HepG2 (cell line): ENCODE results near the gene MAP3K4. TPM values are rescaled to one million over a fixed set of nuclear protein-coding genes. Genes with fewer than 3 reads are reported as not detected.
A peak's percentile ranks its signal among the peaks of the same experiment; 100 is the strongest.

Experiments used
- ATAC-seq: fragments of 200-7000 bp; cut with Tn5 transposase; 3 replicates; pipeline ENCODE4 v1.9.1; 2020; ENCODE audit warnings: mild to moderate bottlenecking, moderate library complexity
- BruUV-seq: library from RNA; stranded (reverse); fragments of 400-500 nt; replicated peaks from 2 replicates; lab custom pipeline; 2021; lab: Mats Ljungman, UMichigan
- CTCF ChIA-PET: fragments of 300-600 bp; formaldehyde crosslinking; extraction: SDS; loops from one replicate; lab custom pipeline; 2021; ENCODE audit warnings: low total read pairs, inconsistent platforms, low intra/inter-chr PET ratio; lab: Yijun Ruan, JAX
- POLR2A ChIA-PET: fragments of 350-600 bp; sonication (Branson Sonifier 250); formaldehyde crosslinking; loops from one replicate; lab custom pipeline; 2020; ENCODE audit warnings: antibody characterized with exemption, inconsistent platforms; lab: Yijun Ruan, JAX
- DNase-seq: peaks from one replicate; pipeline ENCODE4 v3.0.0-alpha.2; 2015; ENCODE audit warnings: low spot score
- FAIRE-seq: peaks from 3 replicates; lab custom pipeline; 2011; peaks lifted over from hg19 to GRCh38; lab: Jason Lieb, UNC
- H2AFZ ChIP-seq: one replicate; pipeline ENCODE4 v1.6.1; 2011; ENCODE audit warnings: low read length, inconsistent platforms
- H3K27ac ChIP-seq: fragments of 300-600 bp; 3 replicates; pipeline ENCODE4 v1.8.0; 2011; ENCODE audit warnings: mixed run types, mild to moderate bottlenecking, mixed read lengths, low read length, inconsistent platforms; ENCODE audit not compliant: insufficient read depth; ENCODE audit errors: extremely low read length
- H3K27me3 ChIP-seq, 2 experiments: fragments of 200-600 bp in 1 of 2; 2 replicates in 1 of 2; 3 replicates in 1 of 2; pipeline versions ENCODE4 v1.6.0 to v1.8.0; 2011; ENCODE audit warnings: low read length in 2 of 2, mild to moderate bottlenecking in 2 of 2, moderate library complexity in 2 of 2, inconsistent platforms in 1 of 2; ENCODE audit not compliant: insufficient read depth in 2 of 2, control insufficient read depth in 1 of 2
- H3K36me3 ChIP-seq, 2 experiments: fragments of 200-600 bp in 1 of 2; replicated peaks in 1 of 2; 2 replicates in 1 of 2; 3 replicates in 1 of 2; pipeline versions ENCODE4 v1.5.1 to v1.8.0; 2011; ENCODE audit warnings: low read length in 2 of 2, inconsistent platforms in 1 of 2; ENCODE audit not compliant: insufficient read depth in 2 of 2, control insufficient read depth in 1 of 2
- H3K4me1 ChIP-seq: 2 replicates; pipeline ENCODE4 v1.5.1; 2012; ENCODE audit warnings: low read length, inconsistent platforms; ENCODE audit not compliant: insufficient read depth
- H3K4me2 ChIP-seq: 2 replicates; pipeline ENCODE4 v1.6.0; 2011; ENCODE audit warnings: low read depth, low read length, inconsistent platforms
- H3K4me3 ChIP-seq, 3 experiments: fragments of 200-600 bp in 1 of 3; sonication (generic), shearing (Covaris generic) in 1 of 3; replicated peaks in 1 of 3; 2 replicates each; pipeline ENCODE4 v1.5.1; 2011 to 2016; ENCODE audit warnings: low read length in 3 of 3, inconsistent platforms in 2 of 3, low read depth in 2 of 3, mild to moderate bottlenecking in 2 of 3, control low read depth in 1 of 3, mixed read lengths in 1 of 3; ENCODE audit not compliant: insufficient read depth in 1 of 3
- H3K79me2 ChIP-seq: one replicate; pipeline ENCODE4 v1.6.1; 2011; ENCODE audit warnings: low read length, inconsistent platforms; ENCODE audit not compliant: insufficient read depth
- H3K9ac ChIP-seq: 2 replicates; pipeline ENCODE4 v1.6.0; 2011; ENCODE audit warnings: mild to moderate bottlenecking, low read depth, low read length, inconsistent platforms; ENCODE audit not compliant: insufficient read depth
- H3K9me3 ChIP-seq: 2 replicates; pipeline ENCODE4 v1.5.1; 2012; ENCODE audit warnings: mild to moderate bottlenecking, low read length
- H4K20me1 ChIP-seq: 2 replicates; pipeline ENCODE4 v1.6.0; 2011; ENCODE audit warnings: inconsistent platforms, mild to moderate bottlenecking, low read length, moderate library complexity; ENCODE audit not compliant: insufficient read depth
- ARID3A ChIP-seq: IDR thresholded peaks from 2 replicates; pipeline ENCODE4 v1.6.1; 2012; ENCODE audit warnings: low read depth, low read length, improper control_type of control experiment
- CEBPB ChIP-seq: IDR thresholded peaks from 2 replicates; pipeline ENCODE4 v1.6.1; 2011; ENCODE audit warnings: low read depth, low read length, improper control_type of control experiment, borderline replicate concordance
- CSRNP2 ChIP-seq: sonication (generic); formaldehyde crosslinking; conservative IDR thresholded peaks from 2 replicates; pipeline ENCODE4 v1.8.0; 2022; ENCODE audit warnings: low read depth, missing genetic modification reagents
- HOXA9 ChIP-seq: sonication (generic); formaldehyde crosslinking; IDR thresholded peaks from 2 replicates; pipeline ENCODE4 v1.8.1; 2022; ENCODE audit warnings: missing genetic modification reagents, mild to moderate bottlenecking, moderate library complexity, borderline replicate concordance
- ZNF263 ChIP-seq: sonication (generic); formaldehyde crosslinking; IDR thresholded peaks from 2 replicates; pipeline ENCODE4 v1.4.0; 2020; ENCODE audit warnings: missing genetic modification reagents
- ZNF607 ChIP-seq: sonication (generic); formaldehyde crosslinking; IDR thresholded peaks from 2 replicates; pipeline ENCODE4 v1.5.1; 2020; ENCODE audit warnings: missing genetic modification reagents, mild to moderate bottlenecking, borderline replicate concordance
- ZSCAN9 ChIP-seq: IDR thresholded peaks from 2 replicates; pipeline ENCODE4 v1.6.1; 2016; ENCODE audit warnings: borderline replicate concordance
- WGBS: methylation state at CpG from one replicate; pipeline ENCODE4 v1.1.6; 2017; ENCODE audit warnings: low lambda C conversion rate; 5-methylcytosine and 5-hydroxymethylcytosine counted together
- in situ Hi-C: cut with HindIII; loops from 2 replicates; pipeline ENCODE4 v1.10.0; 2017; ENCODE audit warnings: low pct_unique_long_range_greater_than_20kb; ENCODE audit not compliant: extremely low pct_ligation_motif_present
- intact Hi-C: fragments of 100-400 bp; cut with micrococcal nuclease; formaldehyde crosslinking; loops from one replicate; pipeline ENCODE4 v1.10.0; 2022; ENCODE audit not compliant: unreplicated experiment
- polyA plus RNA-seq, 8 experiments: library from polyadenylated mRNA; depleted of rRNA in 3 of 8; stranded (reverse) in 7 of 8; unstranded in 1 of 8; fragments of >200 nt; fragmentation: Illumina TruSeq in 4 of 8; extraction: Trizol in 4 of 8; gene quantifications; 2 replicates each; pipeline versions ENCODE4 v1.2.1 to v1.2.3, GENCODE V29; 2011 to 2016; ENCODE audit warnings: low read depth in 4 of 8, missing spikeins in 1 of 8, mixed read lengths in 1 of 8; ENCODE audit not compliant: insufficient read depth in 1 of 8
- total RNA-seq, 5 experiments: library from RNA; depleted of rRNA; stranded (reverse); fragments of >200 nt; fragmentation: Illumina TruSeq; extraction: Trizol; gene quantifications; 2 replicates each; pipeline ENCODE4 v1.2.3, GENCODE V29; 2016; ENCODE audit warnings: low read depth in 1 of 5

The MAP3K4 gene
- total and polyA plus RNA-seq, 2 of the 13 experiments (the other 11 are each of a cell fraction or from before 2014, with no cell fraction given), result 12.9 to 33.6 TPM

- no peak for TF ChIP-seq CSRNP2
- TF ChIP-seq HOXA9 (CRISPR knock-in tag), result no peak
- no peak for TF ChIP-seq ZNF263 (CRISPR knock-in tag)
- no peak for TF ChIP-seq ZNF607 (CRISPR knock-in tag)
These were observed 18.4 kb downstream of the MAP3K4 start (continued) for GRCh38 chr6:161009991-161010390.

GRCh38 chr6:161010418-161010817 lies 18.8 kb downstream of the MAP3K4 start:
- Histone ChIP-seq H3K79me2 (peaks cover 50% of the 10 kb centered on the region), H3K27ac (no peak overlapping the region), H3K4me1 (no peaks in the 10 kb centered on the region), H3K4me3 (no peak overlapping the region), H3K27me3 (no peaks in the 10 kb centered on the region), H3K36me3 (no peaks in the 10 kb centered on the region), H3K4me2 (no peak overlapping the region), H4K20me1 (no peaks in the 10 kb centered on the region; the same call in none of the 2 replicates)
- ATAC-seq, result no peak
- intact Hi-C loops, result no loop called here
- no TSS peak for BruUV-seq
- TF ChIP-seq ZSCAN9 (no peak), CEBPB (peak; percentile 61; the same call in 1 of the 2 replicates), ARID3A (0 out of 2 replicates have a peak, but pooled peaks have one; percentile 32)
- TF ChIP-seq, all 625 proteins: peak for 2
- no peak for FAIRE-seq
- DNase-seq, result no peak
- ChIA-PET POLR2A (interaction anchor here (0.9 kb wide), 1 partner anchor 18 kb away, joined by 3 read pairs; no protein-coding TSS in a partner anchor), CTCF (no interaction called here)
- Histone ChIP-seq H3K9me3 (no peaks in the 10 kb centered on the region), H3K9ac (no peak overlapping the region), H2AFZ (no peak overlapping the region)
- in situ Hi-C loops, result no loop called here
- 97% methylated on average over 1 of the region's 1 CpG for WGBS
